Epithelial cell of proximal tubule (primary cell): ENCODE results near the gene UBALD1. TPM values are rescaled to one million over a fixed set of nuclear protein-coding genes. Genes with fewer than 3 reads are reported as not detected.

ENCODE experiments used
- DNase-seq: peaks from one replicate; pipeline ENCODE4 v3.0.0-alpha.2; 2011; ENCODE audit warnings: low read depth
- H3K4me3 ChIP-seq: 2 replicates; pipeline ENCODE4 v1.5.1; 2011; ENCODE audit warnings: low read depth, mild to moderate bottlenecking, low read length
- CTCF ChIP-seq: conservative IDR thresholded peaks from 2 replicates; pipeline ENCODE4 v1.5.1; 2012; ENCODE audit warnings: low read depth, mild to moderate bottlenecking, low read length
- total RNA-seq: library from RNA; depleted of rRNA; stranded (reverse); fragments of >200 nt; gene quantifications from 2 replicates; pipeline ENCODE4 v1.2.3, GENCODE V29; 2015

UBALD1 gene
- 9.2 and 10.4 TPM in 2 replicates for total RNA-seq

- TF ChIP-seq CTCF: no peak
- H3K4me3 ChIP-seq: peak within 1 kb of the TSS; percentile 79
- no peak for DNase-seq
Observed at GRCh38 chr16:4614571-4615383, at the start of gene UBALD1. Gene UBALD1, minus strand, starts transcription at chr16:4614888. Its CDS starts 91 bp downstream, at chr16:4614797.

GRCh38 chr16:4663777-4664465, 49.2 kb upstream of the UBALD1 start:
- no peak for TF ChIP-seq CTCF
- no peak overlapping the region for H3K4me3 ChIP-seq
- no peak for DNase-seq

GRCh38 chr16:4663465-4663776, 48.7 kb upstream of the UBALD1 start:
- DNase-seq: no peak
- no peak overlapping the region for H3K4me3 ChIP-seq
- TF ChIP-seq CTCF: no peak

GRCh38 chr16:4661661-4662060, 47.0 kb upstream of the UBALD1 start:
- TF ChIP-seq CTCF: no peak
- DNase-seq: no peak

GRCh38 chr16:4660454-4661007, 45.8 kb upstream of the UBALD1 start:
- no peak for TF ChIP-seq CTCF
- no peak for DNase-seq
- no peak overlapping the region for H3K4me3 ChIP-seq

More at GRCh38 chr16:4661661-4662060, 47.0 kb upstream of the UBALD1 start:
- no peak overlapping the region for H3K4me3 ChIP-seq

- DNase-seq: no peak
- H3K4me3 ChIP-seq: no peak overlapping the region
- no peak for TF ChIP-seq CTCF
Observed at GRCh38 chr16:4659363-4660353, 45.0 kb upstream of the UBALD1 start.
